DOHH2 (cell line): Measurements from ENCODE around the gene MAPK8IP1.

Experiments
- H3F3A ChIP-seq: fragments of 200-600 bp; sonication (generic), shearing (Covaris generic); 2 replicates; pipeline ENCODE4 v1.6.0; 2016; ENCODE audit warnings: antibody characterized with exemption, mild to moderate bottlenecking; ENCODE audit not compliant: control insufficient read depth, insufficient read depth
- H3K27ac ChIP-seq: fragments of 200-600 bp; sonication (generic); 2 replicates; pipeline ENCODE4 v1.5.1; 2014; ENCODE audit warnings: low read depth, mild to moderate bottlenecking, low read length, moderate library complexity
- H3K27me3 ChIP-seq: fragments of 200-600 bp; sonication (generic); 2 replicates; pipeline ENCODE4 v1.6.1; 2014; ENCODE audit warnings: mild to moderate bottlenecking, low read length, mixed read lengths; ENCODE audit not compliant: control insufficient read depth
- H3K36me3 ChIP-seq: fragments of 200-600 bp; sonication (generic); 2 replicates; pipeline ENCODE4 v1.6.1; 2014; ENCODE audit warnings: mild to moderate bottlenecking, low read length, moderate library complexity, mixed read lengths; ENCODE audit not compliant: control insufficient read depth
- H3K4me1 ChIP-seq: fragments of 200-600 bp; sonication (generic); 2 replicates; pipeline ENCODE4 v1.6.1; 2014; ENCODE audit warnings: mild to moderate bottlenecking, low read length, mixed read lengths; ENCODE audit not compliant: control insufficient read depth
- H3K4me2 ChIP-seq: fragments of 200-600 bp; sonication (generic); 2 replicates; pipeline ENCODE4 v1.6.0; 2014; ENCODE audit warnings: mild to moderate bottlenecking, low read length, moderate library complexity
- H3K4me3 ChIP-seq: fragments of 200-600 bp; sonication (generic); 2 replicates; pipeline ENCODE4 v1.5.1; 2014; ENCODE audit warnings: mild to moderate bottlenecking, low read length, mixed read lengths
- H3K79me2 ChIP-seq: fragments of 200-600 bp; sonication (generic); 2 replicates; pipeline ENCODE4 v1.6.1; 2014; ENCODE audit warnings: mild to moderate bottlenecking, low read length, mixed read lengths; ENCODE audit not compliant: control insufficient read depth
- H3K9me2 ChIP-seq: fragments of 200-600 bp; sonication (generic); replicated peaks from 2 replicates; pipeline ENCODE4 v1.6.1; 2014; ENCODE audit warnings: mild to moderate bottlenecking, low read length, mixed read lengths; ENCODE audit not compliant: control insufficient read depth
- H3K9me3 ChIP-seq: fragments of 200-600 bp; sonication (generic); 2 replicates; pipeline ENCODE4 v1.6.1; 2014; ENCODE audit warnings: antibody characterized with exemption, low read length, mixed read lengths; ENCODE audit not compliant: control insufficient read depth, insufficient read depth
- H4K20me1 ChIP-seq: fragments of 200-600 bp; sonication (generic); 2 replicates; pipeline ENCODE4 v1.6.0; 2014; ENCODE audit warnings: low read depth, mild to moderate bottlenecking, antibody characterized with exemption, low read length, moderate library complexity; ENCODE audit not compliant: control insufficient read depth, insufficient read depth
- CTCF ChIP-seq: fragments of 200-600 bp; sonication (generic); IDR thresholded peaks from one replicate; pipeline ENCODE4 v1.5.1; 2014; ENCODE audit warnings: antibody characterized with exemption, mild to moderate bottlenecking, low read depth, low read length; ENCODE audit not compliant: poor library complexity, severe bottlenecking
- EZH2phosphoT487 ChIP-seq: fragments of 200-600 bp; sonication (generic); IDR thresholded peaks from 2 replicates; pipeline ENCODE4 v1.6.1; 2017; ENCODE audit warnings: borderline replicate concordance, mild to moderate bottlenecking, antibody characterized with exemption, low read length, moderate library complexity, mixed read lengths

The MAPK8IP1 gene

GRCh38 chr11:45906965-45907611 lies 21.6 kb downstream of the MAPK8IP1 start, which contains the start of gene FREY1:
TSS of gene FREY1 (minus strand) at chr11:45907271. CDS start at chr11:45907245, 26 bp downstream.
- H3K27ac ChIP-seq = no peak within 1 kb of the TSS
- no peaks in the 10 kb centered on the region for H3K9me3 ChIP-seq
- H3K79me2 ChIP-seq = no peaks in the 10 kb centered on the region
- no peak within 1 kb of the TSS for H3K4me2 ChIP-seq
- no peaks in the 10 kb centered on the region for H3F3A ChIP-seq
- H3K4me3 ChIP-seq = no peak within 1 kb of the TSS
- peaks cover 7% of the 10 kb centered on the region for H3K4me1 ChIP-seq
- peaks cover 13% of the 10 kb centered on the region; the same call in 1 of the 2 replicates for H3K36me3 ChIP-seq
- H3K9me2 ChIP-seq = no peaks in the 10 kb centered on the region
- H3K27me3 ChIP-seq = no peaks in the 10 kb centered on the region; the same call in 1 of the 2 replicates
- H4K20me1 ChIP-seq = no peaks in the 10 kb centered on the region
- TF ChIP-seq EZH2phosphoT487 (no peak), CTCF (no peak)

- Histone ChIP-seq H3K9me3 (no peaks in the 10 kb centered on the region), H3K79me2 (no peaks in the 10 kb centered on the region), H3K4me1 (peaks cover 7% of the 10 kb centered on the region), H3K4me3 (no peak overlapping the region), H3K27me3 (no peaks in the 10 kb centered on the region), H3K36me3 (peaks cover 14% of the 10 kb centered on the region; the same call in 1 of the 2 replicates), H3K4me2 (no peak overlapping the region), H3K9me2 (no peaks in the 10 kb centered on the region), H3K27ac (no peak overlapping the region), H3F3A (no peaks in the 10 kb centered on the region), H4K20me1 (no peaks in the 10 kb centered on the region)
- no peak for TF ChIP-seq EZH2phosphoT487
- no peak for TF ChIP-seq CTCF
Measured at GRCh38 chr11:45907911-45908370, 22.5 kb downstream of the MAPK8IP1 start.

- no peak for TF ChIP-seq EZH2phosphoT487
- TF ChIP-seq CTCF = no peak
- Histone ChIP-seq H3F3A (no peaks in the 10 kb centered on the region), H3K36me3 (peaks cover 32% of the 10 kb centered on the region), H3K27ac (no peak overlapping the region), H3K9me3 (no peaks in the 10 kb centered on the region), H4K20me1 (no peaks in the 10 kb centered on the region; the same call in 1 of the 2 replicates), H3K9me2 (no peaks in the 10 kb centered on the region), H3K27me3 (no peaks in the 10 kb centered on the region), H3K79me2 (no peaks in the 10 kb centered on the region), H3K4me1 (peaks cover 7% of the 10 kb centered on the region), H3K4me3 (no peak overlapping the region), H3K4me2 (no peak overlapping the region)
Measured at GRCh38 chr11:45909594-45910475, 24.4 kb downstream of the MAPK8IP1 start.
